Fibroblast of villous mesenchyme (primary cell): Measurements from ENCODE around the gene PPP6R2. TPM values are rescaled to one million over a fixed set of nuclear protein-coding genes. Genes with fewer than 3 reads are reported as not detected.

Experiments
- DNase-seq: peaks from one replicate; pipeline ENCODE4 v3.0.0-alpha.2; 2010; ENCODE audit warnings: low read depth
- H3K4me3 ChIP-seq: 2 replicates; pipeline ENCODE4 v1.5.1; 2011; ENCODE audit warnings: low read depth, mild to moderate bottlenecking, low read length
- total RNA-seq: library from RNA; depleted of rRNA; stranded (reverse); fragments of >200 nt; gene quantifications from 2 replicates; pipeline ENCODE4 v1.2.3, GENCODE V29; 2012
- TF ChIP-seq, protein P1 (sequence below): IDR thresholded peaks from 2 replicates; pipeline ENCODE4 v1.5.1; 2012; ENCODE audit warnings: low read depth, mild to moderate bottlenecking, low read length; ENCODE audit not compliant: insufficient read depth

The PPP6R2 gene
- total RNA-seq, 1 donor = 54.0 TPM

DNA sequence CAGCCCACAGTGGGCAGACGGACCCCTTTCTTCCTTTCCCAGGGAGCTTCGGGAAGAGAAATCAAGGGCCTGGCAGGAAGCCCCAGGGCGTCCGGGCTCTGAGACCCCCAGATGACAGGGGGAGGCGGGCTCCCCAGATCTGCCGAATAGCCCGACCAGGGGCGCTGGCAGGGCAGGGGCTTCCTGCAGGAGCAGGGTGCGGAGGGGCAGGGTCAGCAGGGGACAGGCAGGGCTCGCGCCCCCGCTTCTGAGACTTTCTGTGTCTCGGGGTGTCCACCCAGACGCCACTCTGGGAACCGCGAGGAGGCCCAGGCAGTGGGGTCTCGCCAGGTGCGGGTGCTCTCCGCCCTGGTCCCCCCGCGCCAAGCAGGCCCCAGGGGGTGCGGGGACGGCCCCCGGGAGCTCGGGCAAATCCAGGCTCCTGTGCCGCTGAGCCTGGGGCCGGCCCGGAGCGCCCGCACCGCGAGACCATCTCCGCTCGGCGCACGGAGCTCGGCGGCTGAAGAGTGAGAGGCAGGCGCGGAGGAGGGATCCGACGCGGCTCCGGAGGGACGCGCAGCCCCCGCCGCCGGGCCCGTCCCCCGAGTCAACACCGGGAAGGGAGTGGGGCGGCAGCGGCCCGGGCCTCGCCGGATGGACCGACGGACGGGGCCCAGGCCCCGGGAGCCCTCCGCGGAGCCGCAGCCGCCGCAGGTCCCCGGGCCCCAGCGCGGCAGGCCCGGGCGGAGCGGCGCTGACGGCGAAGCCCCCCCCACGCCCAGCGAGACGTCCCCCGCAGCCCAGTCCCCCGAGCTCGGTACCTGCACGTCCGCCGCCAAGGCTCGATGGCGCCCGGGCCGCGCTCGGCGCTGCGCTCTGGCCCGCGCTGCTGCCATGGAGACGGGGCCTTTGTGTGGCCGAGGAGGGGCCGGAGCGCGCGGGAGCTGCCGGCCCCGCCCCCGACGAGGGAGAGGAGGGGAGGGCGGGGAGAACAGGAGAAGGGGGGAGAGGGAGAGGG, 36.1 kb upstream of the PPP6R2 start, which contains the start of gene PLXNB2:
TSS of gene PLXNB2 (minus strand) at position 894 of the 997 bp plus-strand sequence. CDS start 17,062 bp downstream, outside the sequence.
- DNase-seq = peak; percentile 81
- H3K4me3 ChIP-seq = peak within 1 kb of the TSS; percentile 80
- TF ChIP-seq, protein P1, sequence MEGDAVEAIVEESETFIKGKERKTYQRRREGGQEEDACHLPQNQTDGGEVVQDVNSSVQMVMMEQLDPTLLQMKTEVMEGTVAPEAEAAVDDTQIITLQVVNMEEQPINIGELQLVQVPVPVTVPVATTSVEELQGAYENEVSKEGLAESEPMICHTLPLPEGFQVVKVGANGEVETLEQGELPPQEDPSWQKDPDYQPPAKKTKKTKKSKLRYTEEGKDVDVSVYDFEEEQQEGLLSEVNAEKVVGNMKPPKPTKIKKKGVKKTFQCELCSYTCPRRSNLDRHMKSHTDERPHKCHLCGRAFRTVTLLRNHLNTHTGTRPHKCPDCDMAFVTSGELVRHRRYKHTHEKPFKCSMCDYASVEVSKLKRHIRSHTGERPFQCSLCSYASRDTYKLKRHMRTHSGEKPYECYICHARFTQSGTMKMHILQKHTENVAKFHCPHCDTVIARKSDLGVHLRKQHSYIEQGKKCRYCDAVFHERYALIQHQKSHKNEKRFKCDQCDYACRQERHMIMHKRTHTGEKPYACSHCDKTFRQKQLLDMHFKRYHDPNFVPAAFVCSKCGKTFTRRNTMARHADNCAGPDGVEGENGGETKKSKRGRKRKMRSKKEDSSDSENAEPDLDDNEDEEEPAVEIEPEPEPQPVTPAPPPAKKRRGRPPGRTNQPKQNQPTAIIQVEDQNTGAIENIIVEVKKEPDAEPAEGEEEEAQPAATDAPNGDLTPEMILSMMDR = no peak

DNA sequence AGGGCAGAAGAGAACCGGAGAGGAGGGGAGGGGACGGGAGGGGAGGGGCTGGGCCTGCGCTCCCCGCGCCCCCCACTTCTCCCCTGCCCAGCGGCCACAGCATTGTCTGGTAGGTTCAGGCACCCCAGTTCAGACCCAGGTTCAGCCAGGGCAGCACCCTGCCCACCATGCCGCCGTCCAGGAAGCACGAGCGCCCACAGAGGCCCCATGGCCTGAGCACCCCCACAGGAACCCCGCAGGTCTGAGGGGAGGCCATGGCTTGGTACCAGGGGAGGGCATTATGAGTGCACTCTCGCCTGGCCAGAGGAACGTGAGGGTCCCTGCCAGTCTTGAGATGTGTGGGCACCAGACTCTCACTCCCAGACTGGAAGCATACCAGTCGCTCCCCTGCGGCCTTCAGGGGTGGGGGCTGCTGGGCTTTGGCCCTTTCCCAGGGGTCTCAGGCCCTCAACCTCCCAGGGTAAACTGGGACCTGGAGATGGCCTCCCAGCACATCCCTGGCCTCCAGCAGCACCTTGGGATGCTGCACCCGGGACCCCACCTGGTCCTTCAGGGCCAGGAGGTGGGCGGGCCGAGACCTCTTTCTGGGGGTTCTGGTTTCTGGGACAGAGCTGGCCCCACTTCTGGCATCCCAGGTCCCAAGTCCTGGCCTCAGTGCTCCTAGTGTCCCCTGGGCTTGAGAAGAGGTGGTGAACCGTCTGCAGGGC, 35.1 kb upstream of the PPP6R2 start:
- no peak for DNase-seq
- H3K4me3 ChIP-seq = no peak overlapping the region
- TF ChIP-seq, protein P1 = no peak

- peak; percentile 86 for DNase-seq
- no peak overlapping the region for H3K4me3 ChIP-seq
- TF ChIP-seq, protein P1 = no peak
Observed at GRCh38 chr22:50308597-50308935, 34.6 kb upstream of the PPP6R2 start.

DNA sequence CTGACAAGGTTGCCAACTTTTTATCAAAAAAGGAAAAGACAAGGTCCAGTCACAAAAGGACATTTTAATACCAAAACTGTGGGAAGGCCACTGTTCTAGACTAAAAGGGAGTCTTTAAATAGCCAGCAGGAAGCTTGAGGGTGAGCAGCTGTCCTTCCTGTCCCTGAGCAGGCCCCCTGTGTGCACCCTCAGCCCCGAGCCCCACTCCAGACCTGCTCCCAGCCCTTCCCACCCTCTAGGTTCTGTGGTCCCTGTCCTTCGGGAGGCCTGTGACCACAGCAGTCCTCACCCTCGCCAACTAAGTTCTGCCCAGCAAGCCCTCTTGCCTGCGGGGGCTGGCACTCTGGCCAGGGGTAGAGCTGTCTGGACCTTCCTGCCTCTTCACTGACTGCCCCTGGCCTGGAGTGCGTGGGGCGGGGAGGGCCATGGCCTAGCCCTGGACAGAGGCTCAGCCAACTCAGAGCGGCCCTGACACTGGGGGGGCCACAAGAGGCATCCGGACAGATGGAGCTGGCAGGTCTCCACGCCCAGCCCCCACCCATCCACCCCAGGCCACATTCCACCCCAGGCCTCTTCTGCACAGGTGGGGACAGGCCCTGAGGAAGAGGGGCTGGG, 34.0 kb upstream of the PPP6R2 start:
- no peak overlapping the region for H3K4me3 ChIP-seq
- TF ChIP-seq, protein P1 = no peak
- no peak for DNase-seq

GRCh38 chr22:50309601-50309991, 33.5 kb upstream of the PPP6R2 start:
- DNase-seq = no peak
- TF ChIP-seq, protein P1 = no peak
- no peak overlapping the region for H3K4me3 ChIP-seq

- no peak overlapping the region for H3K4me3 ChIP-seq
- DNase-seq = no peak
- TF ChIP-seq, protein P1 = no peak
Observed at GRCh38 chr22:50310031-50310722, 33.0 kb upstream of the PPP6R2 start.
